CD8-positive, alpha-beta memory T cell (primary cell): ENCODE results near the gene BTRC. TPM values are rescaled to one million over a fixed set of nuclear protein-coding genes. Genes with fewer than 3 reads are reported as not detected.
A peak's percentile ranks its signal among the peaks of the same experiment; 100 is the strongest.

Experiments used
- CTCF ChIA-PET: fragments of 350-600 bp; sonication (Branson Sonifier 250); formaldehyde crosslinking; loops from one replicate; lab custom pipeline; 2021; ENCODE audit warnings: antibody characterized with exemption; lab: Charles Lee
- POLR2A ChIA-PET: fragments of 350-600 bp; sonication (Branson Sonifier 250); formaldehyde crosslinking; loops from one replicate; lab custom pipeline; 2021; ENCODE audit warnings: antibody characterized with exemption; lab: Charles Lee
- DNase-seq, 5 donors: peaks; one replicate each; pipeline versions ENCODE4 v3.0.0 to v3.0.0-alpha.2; 2020 to 2022; ENCODE audit warnings: mixed read lengths in 1 of 5
- H3K27ac ChIP-seq: one replicate; pipeline ENCODE4 v1.7.0; 2013; ENCODE audit warnings: low read depth, mild to moderate bottlenecking, low read length, moderate library complexity
- H3K27me3 ChIP-seq: 2 replicates; pipeline ENCODE4 v1.7.0; 2013; ENCODE audit warnings: low read length, mild to moderate bottlenecking; ENCODE audit not compliant: insufficient read depth, poor library complexity, severe bottlenecking
- H3K36me3 ChIP-seq: 2 replicates; pipeline ENCODE4 v1.7.0; 2013; ENCODE audit warnings: mild to moderate bottlenecking, low read length, moderate library complexity; ENCODE audit not compliant: insufficient read depth
- H3K4me1 ChIP-seq: 2 replicates; pipeline ENCODE4 v1.7.0; 2013; ENCODE audit warnings: mild to moderate bottlenecking, low read length, moderate library complexity; ENCODE audit not compliant: insufficient read depth
- H3K4me3 ChIP-seq: 2 replicates; pipeline ENCODE4 v1.7.0; 2013; ENCODE audit warnings: mild to moderate bottlenecking, low read length
- H3K9me3 ChIP-seq: 2 replicates; pipeline ENCODE4 v1.7.0; 2013; ENCODE audit warnings: mild to moderate bottlenecking, low read length
- H3K27ac Mint-ChIP-seq, 8 donors: one replicate each; pipeline ENCODE4 v1.8.0; 2020 to 2021; ENCODE audit warnings: mixed read lengths in 8 of 8, mild to moderate bottlenecking in 6 of 8, inconsistent platforms in 3 of 8, moderate library complexity in 3 of 8
- H3K27me3 Mint-ChIP-seq, 2 donors: one replicate each; pipeline ENCODE4 v1.8.0; 2020 to 2021; ENCODE audit warnings: mixed read lengths in 2 of 2, mild to moderate bottlenecking in 1 of 2, moderate library complexity in 1 of 2
- H3K36me3 Mint-ChIP-seq, 3 donors: one replicate each; pipeline ENCODE4 v1.8.0; 2020 to 2021; ENCODE audit warnings: mixed read lengths in 3 of 3, inconsistent platforms in 1 of 3, mild to moderate bottlenecking in 1 of 3
- H3K4me1 Mint-ChIP-seq, 3 donors: one replicate each; pipeline ENCODE4 v1.8.0; 2020 to 2021; ENCODE audit warnings: mixed read lengths in 3 of 3, inconsistent platforms in 1 of 3, mild to moderate bottlenecking in 1 of 3
- H3K4me3 Mint-ChIP-seq, 7 donors: one replicate each; pipeline ENCODE4 v1.8.0; 2020 to 2021; ENCODE audit warnings: mixed read lengths in 7 of 7, mild to moderate bottlenecking in 6 of 7, moderate library complexity in 4 of 7, inconsistent platforms in 2 of 7
- H3K9me3 Mint-ChIP-seq, 5 donors: one replicate each; pipeline ENCODE4 v1.8.0; 2020 to 2022; ENCODE audit warnings: mixed read lengths in 5 of 5, mild to moderate bottlenecking in 3 of 5, moderate library complexity in 2 of 5, inconsistent platforms in 1 of 5
- polyA plus RNA-seq: library from polyadenylated mRNA; unstranded; fragments of 300-500 nt; fragmentation: Illumina TruSeq; gene quantifications from one replicate; pipeline ENCODE4 v1.2.3, GENCODE V29; 2021
- total RNA-seq, 2 experiments: library from RNA; stranded (reverse); gene quantifications; one replicate each; pipeline ENCODE4 v1.2.3, GENCODE V29; 2021

Gene BTRC
- total and polyA plus RNA-seq, 3 experiments from 2014 or later, result 7.1 to 21.3 (median 19.3) TPM

DNA sequence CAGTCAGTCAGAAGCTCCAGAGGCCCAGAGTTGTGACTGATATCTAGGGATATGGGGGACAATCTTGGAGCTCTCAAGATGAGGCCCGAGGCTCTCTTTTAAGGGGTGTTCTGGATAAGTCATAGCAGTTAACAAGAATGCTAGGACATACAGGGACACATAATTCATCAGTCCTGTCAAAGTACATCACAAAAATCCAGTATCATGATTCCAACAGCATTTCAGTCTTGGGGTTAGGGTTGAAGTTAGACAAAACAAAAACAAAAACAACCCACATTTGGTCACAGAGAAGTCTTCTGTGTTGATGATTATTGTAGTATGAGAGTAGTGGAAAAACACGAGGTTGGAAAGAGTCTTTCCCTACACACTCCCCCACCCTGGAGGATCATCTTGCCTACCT lies 39.4 kb downstream of the BTRC start:
- peak overlapping the region in 1 of 8 donors; percentile 38 for H3K27ac Mint-ChIP-seq
- POLR2A ChIA-PET, result no interaction called here
- H3K27ac ChIP-seq, result no peak overlapping the region
- H3K9me3 Mint-ChIP-seq, result no peaks in the 10 kb centered on the region
- no peaks in the 10 kb centered on the region for H3K27me3 ChIP-seq
- CTCF ChIA-PET, result no interaction called here
- H3K4me1 ChIP-seq, result peaks cover 6% of the 10 kb centered on the region
- H3K9me3 ChIP-seq, result no peaks in the 10 kb centered on the region
- no peak overlapping the region for H3K4me3 ChIP-seq
- H3K36me3 Mint-ChIP-seq, result peaks cover 0 to 5% (median 1%) of the 10 kb centered on the region in 3 donors
- no peak for DNase-seq
- no peaks in the 10 kb centered on the region for H3K36me3 ChIP-seq
- no peaks in the 10 kb centered on the region for H3K27me3 Mint-ChIP-seq
- peaks cover 15 to 33% (median 27%) of the 10 kb centered on the region in 3 donors for H3K4me1 Mint-ChIP-seq
- no peak overlapping the region for H3K4me3 Mint-ChIP-seq

DNA sequence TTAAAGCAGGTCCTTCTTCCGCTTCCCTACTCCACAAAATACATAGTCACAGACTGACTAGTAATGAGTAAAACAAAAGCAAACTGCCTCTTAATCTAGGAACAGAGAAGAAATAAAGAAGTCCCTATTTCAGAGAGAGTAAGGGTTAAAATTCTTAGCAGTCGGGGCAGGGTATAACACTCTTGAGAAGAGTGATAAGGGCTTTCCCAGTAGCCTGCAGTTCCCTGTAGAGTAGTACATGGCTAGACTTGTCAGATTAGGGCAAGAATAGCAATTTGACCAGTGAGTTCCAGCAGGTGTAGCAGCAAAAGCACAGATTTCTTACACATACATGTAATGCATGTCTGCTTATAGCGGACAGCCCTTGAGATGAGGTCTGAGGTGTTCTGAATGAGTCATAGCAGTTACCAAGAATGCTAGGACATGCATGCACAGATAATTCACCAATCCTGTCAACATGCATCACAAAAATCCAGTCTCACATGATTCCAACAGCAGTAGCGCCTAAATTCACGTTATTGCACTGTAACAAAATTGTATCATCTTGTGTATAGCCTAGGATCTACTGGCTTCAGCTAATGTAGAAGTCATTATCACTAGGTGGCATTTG lies 40.7 kb downstream of the BTRC start:
- H3K27ac ChIP-seq, result no peak overlapping the region
- Mint-ChIP-seq H3K36me3 (peaks cover 0 to 6% (median 1%) of the 10 kb centered on the region in 3 donors), H3K4me1 (peaks cover 15 to 33% (median 28%) of the 10 kb centered on the region in 3 donors), H3K27me3 (no peaks in the 10 kb centered on the region), H3K27ac (peak overlapping the region in 4 of 8 donors; percentile 23 to 72 (median 62)), H3K4me3 (no peak overlapping the region), H3K9me3 (no peaks in the 10 kb centered on the region)
- peaks cover 6% of the 10 kb centered on the region for H3K4me1 ChIP-seq
- H3K36me3 ChIP-seq, result no peaks in the 10 kb centered on the region
- no peaks in the 10 kb centered on the region for H3K9me3 ChIP-seq
- no peak overlapping the region for H3K4me3 ChIP-seq
- no peaks in the 10 kb centered on the region for H3K27me3 ChIP-seq
- ChIA-PET CTCF (no interaction called here), POLR2A (no interaction called here)
- no peak for DNase-seq

DNA sequence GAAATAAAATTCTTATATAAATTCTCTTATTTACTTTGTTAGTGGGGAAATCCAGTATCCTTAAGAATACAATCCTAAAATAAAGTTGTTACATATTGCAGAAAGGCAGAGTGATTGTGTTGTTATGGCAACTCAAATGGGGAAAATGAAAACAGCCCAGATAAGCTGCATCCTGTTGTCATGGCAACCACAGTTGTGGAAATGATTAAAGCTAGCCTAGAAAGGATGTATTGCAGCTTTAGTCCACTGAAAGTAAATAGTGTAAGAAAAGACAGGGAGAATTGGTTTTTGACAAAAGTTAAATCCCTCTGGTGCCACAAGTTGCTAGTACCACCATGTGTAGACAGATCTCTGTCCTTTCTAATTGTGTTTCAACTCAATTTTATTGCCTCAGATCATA lies 43.2 kb downstream of the BTRC start:
- peak overlapping the region in 6 of 8 donors; percentile 25 to 91 (median 77) for H3K27ac Mint-ChIP-seq
- H3K9me3 Mint-ChIP-seq, result no peaks in the 10 kb centered on the region
- no peaks in the 10 kb centered on the region for H3K36me3 ChIP-seq
- H3K9me3 ChIP-seq, result no peaks in the 10 kb centered on the region
- CTCF ChIA-PET, result interaction anchor here (1.3 kb wide), 1 partner anchor 183 kb away, joined by 3 read pairs; no protein-coding TSS in a partner anchor
- H3K4me3 Mint-ChIP-seq, result no peak overlapping the region
- peak in 3 of 5 donors; percentile 59 to 65 (median 64) for DNase-seq
- peaks cover 20 to 34% (median 33%) of the 10 kb centered on the region in 3 donors for H3K4me1 Mint-ChIP-seq
- peaks cover 6% of the 10 kb centered on the region for H3K4me1 ChIP-seq
- H3K36me3 Mint-ChIP-seq, result peaks cover 0 to 4% (median 1%) of the 10 kb centered on the region in 3 donors
- H3K27me3 ChIP-seq, result no peaks in the 10 kb centered on the region
- H3K4me3 ChIP-seq, result no peak overlapping the region
- POLR2A ChIA-PET, result no interaction called here
- no peaks in the 10 kb centered on the region for H3K27me3 Mint-ChIP-seq
- no peak overlapping the region for H3K27ac ChIP-seq

DNA sequence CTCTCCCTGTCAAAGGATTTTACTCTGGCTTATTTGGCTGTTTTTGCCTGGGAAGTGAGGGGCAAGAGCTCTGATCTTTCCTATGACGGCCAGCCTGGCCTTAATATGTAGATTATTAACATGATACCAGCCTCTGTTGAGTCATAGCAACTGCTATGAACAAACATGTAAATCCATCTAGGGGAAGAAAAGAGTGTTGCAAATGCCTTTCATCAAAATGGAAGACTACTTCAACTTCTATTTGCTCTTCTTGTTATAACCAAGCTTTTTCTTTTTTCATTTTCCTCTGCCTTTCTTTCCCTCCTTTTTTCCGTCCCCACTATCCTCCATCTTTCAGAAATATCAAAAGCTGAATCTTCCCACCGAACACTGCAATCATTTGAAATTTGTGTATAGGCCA lies 46.6 kb downstream of the BTRC start:
- Mint-ChIP-seq H3K4me1 (peaks cover 23 to 37% (median 35%) of the 10 kb centered on the region in 3 donors), H3K27me3 (no peaks in the 10 kb centered on the region), H3K4me3 (no peak overlapping the region), H3K9me3 (no peaks in the 10 kb centered on the region), H3K36me3 (peaks cover 0 to 2% (median 1%) of the 10 kb centered on the region in 3 donors), H3K27ac (peak overlapping the region in 1 of 8 donors; percentile 43)
- DNase-seq, result no peak
- H3K4me3 ChIP-seq, result no peak overlapping the region
- no peaks in the 10 kb centered on the region for H3K27me3 ChIP-seq
- H3K4me1 ChIP-seq, result peaks cover 6% of the 10 kb centered on the region
- H3K36me3 ChIP-seq, result no peaks in the 10 kb centered on the region
- CTCF ChIA-PET, result no interaction called here
- no peaks in the 10 kb centered on the region for H3K9me3 ChIP-seq
- POLR2A ChIA-PET, result no interaction called here
- H3K27ac ChIP-seq, result no peak overlapping the region

DNA sequence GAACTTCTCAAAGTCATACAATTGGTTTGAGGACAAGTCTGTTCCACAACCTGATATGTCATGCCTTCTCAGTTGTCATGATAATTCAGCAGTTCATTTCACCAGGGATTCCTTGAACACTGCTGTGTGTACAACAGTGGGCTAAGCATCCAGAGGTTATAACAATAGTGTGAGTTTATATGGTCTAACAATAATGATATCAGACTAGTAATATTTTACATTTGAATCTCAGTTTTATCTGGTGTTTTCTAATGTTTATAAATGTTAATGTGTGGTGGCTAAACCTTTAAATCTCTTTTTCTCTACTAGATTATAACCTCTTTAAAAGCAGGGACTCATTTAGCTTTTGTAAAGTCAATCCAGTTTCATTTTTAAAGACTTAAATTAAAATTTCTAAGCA lies 48.7 kb downstream of the BTRC start:
- Histone ChIP-seq H3K4me3 (no peak overlapping the region), H3K9me3 (no peaks in the 10 kb centered on the region), H3K27ac (no peak overlapping the region), H3K4me1 (no peaks in the 10 kb centered on the region), H3K27me3 (no peaks in the 10 kb centered on the region), H3K36me3 (no peaks in the 10 kb centered on the region)
- DNase-seq, result no peak
- H3K4me1 Mint-ChIP-seq, result peaks cover 13 to 23% (median 20%) of the 10 kb centered on the region in 3 donors
- H3K9me3 Mint-ChIP-seq, result no peaks in the 10 kb centered on the region
- H3K27ac Mint-ChIP-seq, result no peak overlapping the region
- ChIA-PET CTCF (no interaction called here), POLR2A (interaction anchor here (0.6 kb wide), 1 partner anchor 996 kb away, joined by 5 read pairs; no protein-coding TSS in a partner anchor)
- H3K36me3 Mint-ChIP-seq, result peaks cover 0 to 2% (median 1%) of the 10 kb centered on the region in 3 donors
- no peak overlapping the region for H3K4me3 Mint-ChIP-seq
- no peaks in the 10 kb centered on the region for H3K27me3 Mint-ChIP-seq

DNA sequence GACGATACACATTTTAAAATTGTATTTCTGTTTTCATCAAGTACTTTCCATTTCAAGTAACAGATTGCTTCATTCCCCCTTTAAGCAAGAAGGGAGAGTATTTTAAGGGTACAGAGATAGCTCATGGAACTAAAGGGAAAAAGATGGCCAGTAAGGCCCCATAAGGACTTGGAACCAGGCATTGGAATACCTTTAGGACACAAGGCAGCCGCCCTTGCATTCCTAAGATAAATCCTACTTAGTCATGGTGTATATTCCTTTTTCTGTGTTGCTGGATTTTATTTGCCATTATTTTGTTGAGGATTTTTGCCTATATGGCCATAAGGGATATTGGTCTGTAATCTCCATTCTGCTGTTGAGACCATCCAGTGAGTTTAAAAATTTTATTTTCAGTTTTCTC lies 49.2 kb downstream of the BTRC start:
- ChIA-PET POLR2A (interaction anchor here (0.6 kb wide), 1 partner anchor 996 kb away, joined by 5 read pairs; no protein-coding TSS in a partner anchor), CTCF (no interaction called here)
- Mint-ChIP-seq H3K4me1 (peaks cover 10 to 19% (median 16%) of the 10 kb centered on the region in 3 donors), H3K4me3 (no peak overlapping the region), H3K9me3 (no peaks in the 10 kb centered on the region), H3K36me3 (peaks cover 0 to 1% (median 0%) of the 10 kb centered on the region in 3 donors), H3K27me3 (no peaks in the 10 kb centered on the region), H3K27ac (peak overlapping the region in 1 of 8 donors; percentile 67)
- DNase-seq, result no peak
- H3K4me1 ChIP-seq, result no peaks in the 10 kb centered on the region
- H3K4me3 ChIP-seq, result no peak overlapping the region
- H3K36me3 ChIP-seq, result no peaks in the 10 kb centered on the region
- no peaks in the 10 kb centered on the region for H3K27me3 ChIP-seq
- H3K27ac ChIP-seq, result no peak overlapping the region
- no peaks in the 10 kb centered on the region for H3K9me3 ChIP-seq

DNA sequence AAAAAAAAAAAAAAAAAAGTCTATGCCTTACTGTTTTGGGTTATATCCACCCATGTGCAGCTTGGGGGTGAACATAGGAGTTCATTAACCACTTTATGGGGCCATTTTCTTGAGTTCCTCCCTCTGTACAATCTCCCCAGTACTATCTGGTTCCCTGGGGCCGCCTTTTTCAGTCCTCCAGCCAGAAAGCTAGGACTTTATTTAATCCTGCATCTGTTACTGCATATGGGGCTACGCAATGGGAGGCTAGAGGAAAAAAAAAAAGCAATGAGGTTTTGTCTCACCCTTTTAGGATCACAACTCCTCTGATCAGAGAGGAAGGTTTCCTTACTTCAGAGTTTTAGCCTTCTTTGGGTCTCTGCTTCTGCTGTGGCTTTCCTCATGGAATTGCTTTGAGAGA lies 51.0 kb downstream of the BTRC start:
- no peaks in the 10 kb centered on the region for H3K27me3 ChIP-seq
- no peaks in the 10 kb centered on the region for H3K4me1 ChIP-seq
- POLR2A ChIA-PET, result no interaction called here
- no peak for DNase-seq
- H3K9me3 Mint-ChIP-seq, result peaks cover 0 to 2% (median under 1%) of the 10 kb centered on the region in 5 donors
- H3K27ac Mint-ChIP-seq, result no peak overlapping the region
- peaks cover 9 to 14% (median 11%) of the 10 kb centered on the region in 3 donors for H3K36me3 Mint-ChIP-seq
- H3K4me3 Mint-ChIP-seq, result no peak overlapping the region
- peaks cover 10 to 15% (median 14%) of the 10 kb centered on the region in 3 donors for H3K4me1 Mint-ChIP-seq
- no peak overlapping the region for H3K4me3 ChIP-seq
- no peaks in the 10 kb centered on the region for H3K27me3 Mint-ChIP-seq
- no peaks in the 10 kb centered on the region for H3K9me3 ChIP-seq
- H3K27ac ChIP-seq, result no peak overlapping the region
- H3K36me3 ChIP-seq, result no peaks in the 10 kb centered on the region
- CTCF ChIA-PET, result no interaction called here

DNA sequence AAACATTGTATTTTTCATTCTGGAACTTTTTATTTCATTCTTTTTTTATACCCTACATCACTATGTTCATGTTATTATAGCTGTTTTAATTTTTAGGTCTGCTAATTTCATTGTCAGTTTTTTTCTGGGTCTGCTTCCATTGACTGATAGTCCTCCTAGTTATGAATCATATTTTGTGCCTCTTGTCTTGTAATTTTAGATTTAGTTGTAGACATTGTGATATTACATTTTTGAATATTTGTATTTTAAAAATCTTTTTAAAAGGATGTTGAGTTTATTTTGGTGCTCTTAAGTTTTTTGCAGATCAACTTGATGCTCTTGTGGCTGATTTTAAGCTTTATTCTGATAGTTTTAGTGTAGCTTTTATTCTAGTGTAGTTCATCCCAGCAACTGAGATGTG lies 57.6 kb downstream of the BTRC start:
- DNase-seq, result no peak
- H3K27me3 Mint-ChIP-seq, result no peaks in the 10 kb centered on the region
- no peaks in the 10 kb centered on the region for H3K27me3 ChIP-seq
- no peak overlapping the region for H3K27ac Mint-ChIP-seq
- H3K4me3 Mint-ChIP-seq, result no peak overlapping the region
- ChIA-PET POLR2A (no interaction called here), CTCF (no interaction called here)
- H3K4me1 ChIP-seq, result no peaks in the 10 kb centered on the region
- no peaks in the 10 kb centered on the region for H3K36me3 ChIP-seq
- no peaks in the 10 kb centered on the region for H3K9me3 ChIP-seq
- H3K9me3 Mint-ChIP-seq, result peaks cover 5 to 16% (median 10%) of the 10 kb centered on the region in 5 donors
- H3K27ac ChIP-seq, result no peak overlapping the region
- peaks cover 9 to 14% (median 11%) of the 10 kb centered on the region in 3 donors for H3K4me1 Mint-ChIP-seq
- H3K36me3 Mint-ChIP-seq, result peaks cover 14 to 29% (median 26%) of the 10 kb centered on the region in 3 donors
- H3K4me3 ChIP-seq, result no peak overlapping the region
